DMS79 treated with DMSO at 0.1 percent for 48 hours (cell line): ENCODE results near the gene SLC22A2.
"Not testable (repeated sequence)": the region's sequence is repeated elsewhere in the genome, so short reads cannot be mapped to it uniquely, and the experiment has no call there.

Experiments used
- DNase-seq: peaks from one replicate; lab custom pipeline; 2025; lab: John Stamatoyannopoulos, UW

SLC22A2 gene

DNA sequence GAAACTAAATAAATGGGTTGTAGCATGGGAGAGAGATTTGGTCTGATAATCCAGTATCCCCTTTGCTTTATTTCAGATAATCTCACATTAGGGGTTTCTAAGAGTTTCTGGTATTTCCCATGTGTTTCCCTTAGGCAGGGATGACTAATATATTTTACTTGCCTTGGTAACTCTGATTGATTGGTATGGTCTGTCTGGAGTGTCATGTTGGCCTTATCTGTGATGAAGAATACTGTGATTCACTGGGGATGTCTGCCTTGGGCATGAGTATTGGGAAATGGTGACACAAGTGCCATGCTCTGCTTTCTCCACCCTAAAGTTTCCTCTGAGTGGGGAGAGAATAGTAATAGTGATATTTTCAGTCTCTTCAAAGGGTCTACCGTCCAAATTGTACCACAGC, 10.1 kb downstream of the SLC22A2 start:
- no peak for DNase-seq

DNA sequence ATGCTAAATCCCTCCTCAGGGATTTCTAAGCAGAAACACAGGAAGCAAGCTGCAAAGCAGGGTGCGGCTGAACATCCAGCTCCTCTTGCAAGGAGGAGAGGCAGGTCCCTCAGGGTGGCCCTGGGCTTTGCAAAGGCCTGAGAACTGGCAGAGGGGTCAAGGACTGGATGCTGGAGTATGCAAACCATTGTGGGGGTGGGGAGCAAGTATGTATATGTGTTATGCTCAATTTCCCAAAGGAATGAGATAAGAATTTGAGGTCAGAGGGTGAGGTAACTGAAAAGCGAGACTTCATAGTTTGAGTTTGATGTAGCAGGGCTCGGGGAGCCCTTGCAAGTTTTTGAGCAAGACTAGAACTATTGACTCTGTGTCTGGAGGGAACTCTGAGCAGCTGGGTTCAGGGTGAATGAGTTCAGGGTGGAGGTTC, 11.2 kb downstream of the SLC22A2 start:
- DNase-seq = no peak

- DNase-seq = no peak
Measured at GRCh38 chr6:160240691-160241084, 17.9 kb downstream of the SLC22A2 start.

DNA sequence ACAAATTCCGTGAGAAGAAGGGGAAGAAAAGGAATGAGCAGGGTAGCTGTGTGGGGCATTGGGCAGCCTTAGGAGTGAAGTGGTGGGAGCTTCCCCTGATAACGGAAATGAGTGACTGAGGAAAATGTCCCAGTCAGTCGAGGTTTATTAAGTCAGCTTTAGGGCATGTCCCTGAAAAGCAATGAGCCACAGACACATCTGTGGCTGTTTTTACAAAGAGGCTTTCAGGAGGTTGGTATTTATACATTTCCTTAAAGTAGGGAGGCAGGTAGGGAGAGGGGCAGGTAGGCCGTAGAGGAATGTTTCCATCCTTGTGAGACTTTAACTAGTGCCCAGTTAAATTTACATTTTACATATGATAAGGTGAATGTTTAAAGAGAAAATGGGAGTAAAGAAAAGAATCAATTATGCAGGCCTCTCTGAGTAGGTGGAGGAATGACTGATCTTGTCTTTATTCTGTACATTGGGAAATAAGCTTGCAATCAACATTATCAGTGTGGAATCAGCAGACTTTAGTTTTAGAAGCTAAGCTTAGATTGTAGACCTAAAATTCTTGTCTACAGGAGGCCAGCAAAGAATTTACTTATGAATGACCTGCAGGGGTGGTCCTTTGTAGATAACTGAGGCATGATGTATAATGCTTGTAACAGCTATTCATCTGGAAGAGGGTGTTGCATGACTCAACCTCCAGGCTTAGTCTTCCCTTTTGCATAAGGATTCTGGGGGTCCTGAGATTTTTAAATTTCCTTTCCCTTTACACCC, 18.5 kb downstream of the SLC22A2 start:
- DNase-seq = no peak

GRCh38 chr6:160238761-160239751, 19.6 kb downstream of the SLC22A2 start:
- no peak for DNase-seq

DNA sequence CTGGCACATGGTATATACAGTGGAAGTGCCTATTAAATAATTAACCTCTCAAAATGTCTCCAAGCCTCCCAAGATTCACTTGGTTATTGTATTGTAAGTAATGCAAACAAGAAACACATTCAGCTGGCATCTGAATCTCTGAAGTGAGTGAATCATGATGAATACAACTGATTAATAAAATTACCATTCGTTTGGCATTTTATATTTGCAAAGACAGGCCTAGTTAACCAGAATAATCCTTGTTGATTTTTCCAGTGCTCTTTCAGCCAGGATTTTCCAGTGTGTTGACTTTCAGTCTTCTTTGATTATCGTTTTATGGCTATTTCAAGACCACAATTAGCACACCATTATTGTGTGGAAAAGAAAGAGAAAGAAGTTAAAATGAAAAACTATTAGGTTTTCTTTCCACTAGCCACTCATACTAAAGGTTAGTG, 20.3 kb downstream of the SLC22A2 start:
- DNase-seq = no peak

DNA sequence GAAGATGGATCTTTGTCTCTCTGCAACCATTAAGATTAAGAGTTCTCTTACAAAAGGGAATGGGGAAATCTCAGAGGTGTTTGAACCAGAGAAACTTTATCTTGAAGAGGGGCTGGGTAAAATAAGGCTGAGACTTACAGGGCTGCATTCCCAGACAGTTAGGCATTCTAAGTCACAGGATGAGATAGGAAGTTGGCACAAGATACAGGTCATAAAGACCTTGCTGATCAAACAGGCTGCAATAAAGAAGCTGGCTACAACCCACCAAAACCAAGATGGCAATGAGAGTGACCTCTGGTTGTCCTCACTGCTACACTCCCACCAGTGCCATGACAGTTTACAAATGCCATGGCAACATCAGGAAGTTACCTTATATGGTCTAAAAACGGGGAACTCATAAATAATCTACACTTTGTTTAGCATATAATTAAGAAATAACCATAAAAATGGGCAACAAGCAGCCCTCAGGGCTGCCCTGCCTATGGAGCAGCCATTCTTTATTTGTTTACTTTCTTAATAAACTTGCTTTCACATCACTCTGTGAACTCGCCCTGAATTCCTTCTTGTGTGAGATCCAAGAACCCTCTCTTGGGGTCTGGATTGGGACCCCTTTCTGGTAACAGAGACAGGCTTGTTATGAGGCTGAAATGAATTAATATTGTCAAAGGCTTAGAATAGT, 20.9 kb downstream of the SLC22A2 start:
- DNase-seq = not testable (repeated sequence)

GRCh38 chr6:160236235-160236872, 22.3 kb downstream of the SLC22A2 start:
- not testable (repeated sequence) for DNase-seq

DNA sequence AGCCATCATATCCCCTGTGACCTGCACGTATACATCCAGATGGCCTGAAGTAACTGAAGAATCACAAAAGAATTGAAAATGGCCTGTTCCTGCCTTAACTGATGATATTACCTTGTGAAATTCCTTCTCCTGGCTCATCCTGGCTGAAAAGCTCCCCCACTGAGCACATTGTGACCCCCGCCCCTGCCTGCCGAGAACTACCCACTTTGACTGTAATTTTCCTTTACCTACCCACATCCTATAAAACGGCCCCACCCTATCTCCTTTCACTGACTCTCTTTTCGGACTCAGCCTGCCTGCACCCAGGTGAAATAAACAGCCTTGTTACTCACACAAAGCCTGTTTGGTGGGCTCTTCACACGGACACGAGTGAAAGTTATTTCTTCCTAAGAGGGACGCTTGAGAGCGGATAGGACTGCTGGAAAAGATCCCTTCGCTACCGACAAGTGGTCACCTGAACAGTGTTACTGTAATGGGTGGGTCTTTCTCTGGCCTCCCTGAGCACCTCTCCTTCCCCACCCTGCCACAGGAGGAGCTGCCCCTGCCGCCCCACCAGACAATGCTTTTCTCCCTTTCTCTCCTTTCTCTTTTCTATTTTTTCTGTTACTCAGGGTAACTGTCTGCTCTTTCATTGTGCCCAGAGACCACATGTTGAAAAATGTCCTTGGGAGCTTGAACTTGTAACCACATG, 24.5 kb downstream of the SLC22A2 start:
- not testable (repeated sequence) for DNase-seq

DNA sequence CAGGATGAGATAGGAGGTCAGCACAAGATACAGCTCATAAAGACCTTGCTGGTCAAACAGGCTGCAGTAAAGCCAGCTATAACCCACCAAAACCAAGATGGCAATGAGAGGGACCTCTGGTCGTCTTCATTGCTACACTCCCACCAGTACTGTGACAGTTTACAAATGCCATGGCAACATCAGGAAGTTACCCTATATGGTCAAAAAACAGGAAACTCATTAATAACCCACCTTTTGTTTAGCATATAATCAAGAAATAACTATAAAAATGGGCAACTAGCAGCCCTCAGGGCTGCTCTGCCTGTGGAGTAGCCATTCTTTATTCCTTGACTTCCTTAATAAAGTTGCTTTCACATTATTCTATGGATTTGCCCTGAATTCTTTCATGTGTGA, 30.9 kb downstream of the SLC22A2 start:
- DNase-seq = no peak

GRCh38 chr6:160227038-160227768, 31.4 kb downstream of the SLC22A2 start:
- DNase-seq = no peak

GRCh38 chr6:160226118-160226591, 32.5 kb downstream of the SLC22A2 start:
- no peak for DNase-seq

DNA sequence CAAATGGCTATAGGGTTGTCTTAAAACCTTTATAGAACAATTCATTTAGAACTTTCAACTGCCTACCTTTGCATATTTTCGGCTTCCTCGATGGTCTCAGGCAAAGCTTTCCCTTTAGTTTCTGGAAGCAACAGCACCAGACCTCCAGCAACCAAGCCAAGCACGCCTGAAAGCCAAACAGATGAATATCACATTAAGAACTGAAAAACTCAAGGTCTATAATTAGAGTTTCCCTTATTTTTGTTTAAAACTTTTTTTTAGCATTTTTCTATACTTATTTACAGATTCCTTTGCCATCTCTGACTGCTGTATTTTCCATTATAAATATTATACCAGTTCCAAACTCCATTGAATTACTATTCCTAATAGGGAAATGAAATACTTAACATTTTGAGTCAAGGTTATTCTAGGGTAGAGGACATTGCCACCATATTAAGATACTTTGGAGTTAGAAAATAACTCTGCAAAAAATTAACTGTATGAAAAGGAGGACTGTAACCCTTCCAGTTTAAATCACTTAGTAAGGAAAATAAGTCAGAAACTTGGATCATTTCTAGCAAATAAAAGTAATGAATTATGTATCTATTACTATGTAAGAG, 33.9 kb downstream of the SLC22A2 start:
- no peak for DNase-seq

GRCh38 chr6:160222491-160222890, 36.1 kb downstream of the SLC22A2 start:
- DNase-seq = no peak

DNA sequence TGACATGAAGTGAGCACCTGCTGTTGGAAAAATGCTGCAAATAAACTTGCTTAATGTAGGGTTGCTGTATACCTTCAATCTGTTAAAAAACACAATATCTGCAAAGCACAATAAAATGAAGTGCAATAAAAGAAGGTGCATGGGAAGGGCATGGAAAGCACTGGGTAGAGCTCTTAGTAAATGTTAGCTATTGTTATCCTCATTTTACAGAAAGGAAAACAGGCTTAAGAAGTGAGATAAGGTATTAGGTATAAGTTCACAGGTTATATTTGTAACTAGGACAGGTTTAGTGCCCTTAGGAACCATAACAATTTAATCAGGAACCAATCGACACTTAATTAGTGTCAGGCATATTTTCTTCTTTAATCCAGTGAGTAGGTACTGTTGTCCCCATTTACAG, 36.7 kb downstream of the SLC22A2 start:
- no peak for DNase-seq

- DNase-seq = no peak
Measured at GRCh38 chr6:160221423-160221822, 37.2 kb downstream of the SLC22A2 start.

DNA sequence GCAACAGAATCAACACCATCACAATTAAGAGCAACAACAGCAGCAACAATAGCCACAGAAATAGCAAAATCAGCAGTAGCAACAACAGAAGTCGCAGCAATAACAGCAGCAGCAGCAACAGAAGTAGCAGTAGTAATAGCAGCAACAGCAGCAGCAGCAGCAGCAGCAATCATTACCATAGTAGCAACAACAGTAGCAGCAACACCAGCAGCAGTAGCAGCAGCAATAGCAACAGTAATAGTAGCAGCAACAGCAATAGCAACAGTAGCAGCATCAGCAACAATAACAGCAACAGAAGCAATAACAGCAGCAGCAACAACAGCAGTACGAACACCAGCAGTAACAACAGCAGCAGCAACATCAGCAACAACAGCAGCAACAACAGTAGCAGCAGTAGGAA, 39.8 kb downstream of the SLC22A2 start:
- DNase-seq = no peak

GRCh38 chr6:160217863-160218262, 40.8 kb downstream of the SLC22A2 start:
- DNase-seq = no peak

GRCh38 chr6:160217073-160217472, 41.5 kb downstream of the SLC22A2 start:
- no peak for DNase-seq

GRCh38 chr6:160215232-160215631, 43.4 kb downstream of the SLC22A2 start:
- no peak for DNase-seq
